K562 (cell line): ENCODE data around the gene PHC3. TPM values are rescaled to one million over a fixed set of nuclear protein-coding genes. Genes with fewer than 3 reads are reported as not detected.
A peak's percentile ranks its signal among the peaks of the same experiment; 100 is the strongest.

Source experiments
- ATF6 ChIP-seq: sonication (generic); formaldehyde crosslinking; IDR thresholded peaks from 2 replicates; pipeline ENCODE4 v1.4.0; 2020; ENCODE audit warnings: mild to moderate bottlenecking, missing genetic modification reagents
- CBFA2T3 ChIP-seq: fragments of 450-650 bp; IDR thresholded peaks from 2 replicates; pipeline ENCODE4 v1.6.1; 2017
- CHD1 ChIP-seq: fragments of 200-600 bp; sonication (generic); IDR thresholded peaks from one replicate; pipeline ENCODE4 v1.6.1; 2012; ENCODE audit warnings: mild to moderate bottlenecking, moderate library complexity, low read length, inconsistent platforms
- ELF1 ChIP-seq: fragments of 200-800 bp; sonication (Bioruptor generic); IDR thresholded peaks from 2 replicates; pipeline ENCODE4 v1.6.1; 2016; ENCODE audit warnings: missing genetic modification characterization, missing compliant biosample characterization
- IRF1 ChIP-seq: sonication (generic); formaldehyde crosslinking; IDR thresholded peaks from 2 replicates; pipeline ENCODE4 v1.8.0; 2022; ENCODE audit warnings: missing genetic modification reagents, mild to moderate bottlenecking, borderline replicate concordance
- LARP7 ChIP-seq: fragments of 450-650 bp; IDR thresholded peaks from 2 replicates; pipeline ENCODE4 v1.6.1; 2016
- MCM7 ChIP-seq, 2 experiments: fragments of 450-650 bp; IDR thresholded peaks; 2 replicates each; pipeline ENCODE4 v1.6.1; 2016 to 2018
- NFIC ChIP-seq: fragments of 450-650 bp; IDR thresholded peaks from 2 replicates; pipeline ENCODE4 v1.6.1; 2017; ENCODE audit warnings: mild to moderate bottlenecking, inconsistent platforms
- PHF21A ChIP-seq: fragments of 450-650 bp; IDR thresholded peaks from 2 replicates; pipeline ENCODE4 v1.6.1; 2017; ENCODE audit warnings: low read depth, borderline replicate concordance
- POLR2G ChIP-seq: fragments of 200-400 bp; formaldehyde crosslinking; IDR thresholded peaks from 2 replicates; pipeline ENCODE4 v1.6.1; 2017; ENCODE audit warnings: low read depth, mild to moderate bottlenecking, antibody characterized with exemption, low read length, moderate library complexity
- PPARD ChIP-seq: fragments of 250-450 bp; sonication (Bioruptor Pico); IDR thresholded peaks from 2 replicates; pipeline ENCODE4 v1.8.0; 2022; ENCODE audit warnings: inconsistent platforms, mild to moderate bottlenecking, moderate library complexity
- SAFB2 ChIP-seq: fragments of 200-400 bp; formaldehyde crosslinking; IDR thresholded peaks from 2 replicates; pipeline ENCODE4 v1.6.1; 2018; ENCODE audit warnings: borderline replicate concordance, low read length, low read depth, moderate library complexity; ENCODE audit not compliant: severe bottlenecking
- U2AF2 ChIP-seq: fragments of 200-400 bp; formaldehyde crosslinking; optimal IDR thresholded peaks from 2 replicates; pipeline ENCODE3; 2017; ENCODE audit warnings: low read depth, mild to moderate bottlenecking, low read length
- ZNF232 ChIP-seq: sonication (generic); formaldehyde crosslinking; IDR thresholded peaks from 2 replicates; pipeline ENCODE4 v1.8.0; 2022; ENCODE audit warnings: mild to moderate bottlenecking, missing genetic modification reagents
- ZNF239 ChIP-seq: fragments of 250-450 bp; sonication (Bioruptor Pico); IDR thresholded peaks from 2 replicates; pipeline ENCODE4 v1.4.0; 2020; ENCODE audit warnings: mild to moderate bottlenecking
- ZNF347 ChIP-seq: fragments of 450-650 bp; formaldehyde crosslinking; IDR thresholded peaks from 2 replicates; pipeline ENCODE4 v1.4.0; 2020; ENCODE audit warnings: low read depth, mild to moderate bottlenecking, moderate library complexity
- ZNF436 ChIP-seq: fragments of 250-450, 450-650 bp; sonication (Bioruptor Pico); formaldehyde crosslinking; IDR thresholded peaks from 2 replicates; pipeline ENCODE4 v1.7.0; 2020; ENCODE audit warnings: mild to moderate bottlenecking
- ZNF561 ChIP-seq: fragments of 450-650 bp; formaldehyde crosslinking; conservative IDR thresholded peaks from 2 replicates; pipeline ENCODE4 v1.4.0; 2020; ENCODE audit warnings: mild to moderate bottlenecking, moderate library complexity
- ZNF584 ChIP-seq: fragments of 200-800 bp; sonication (Bioruptor generic); IDR thresholded peaks from 2 replicates; pipeline ENCODE4 v1.6.1; 2016; ENCODE audit warnings: low read depth, mild to moderate bottlenecking, missing genetic modification characterization, missing compliant biosample characterization
- ZSCAN32 ChIP-seq: fragments of 450-650 bp; formaldehyde crosslinking; IDR thresholded peaks from 2 replicates; pipeline ENCODE4 v1.4.0; 2020; ENCODE audit warnings: mild to moderate bottlenecking, moderate library complexity
- ZZZ3 ChIP-seq: fragments of 450-650 bp; IDR thresholded peaks from 2 replicates; pipeline ENCODE4 v1.6.1; 2016; ENCODE audit warnings: antibody characterized with exemption, mild to moderate bottlenecking, moderate library complexity
- polyA plus RNA-seq, 8 experiments: library from polyadenylated mRNA; depleted of rRNA in 4 of 8; stranded (reverse) in 5 of 8; unstranded in 3 of 8; fragments of >200 nt; fragmentation: Nextera tagmentation in 2 of 8; fragmentation: Illumina TruSeq in 1 of 8; extraction: Ambion mirVana in 2 of 8; extraction: Trizol in 1 of 8; gene quantifications; 2 replicates each; pipeline versions ENCODE4 v1.2.1 to v1.2.3, GENCODE V29; 2011 to 2014; ENCODE audit warnings: inconsistent platforms in 1 of 8, missing spikeins in 1 of 8
- total RNA-seq, 7 experiments: library from RNA; depleted of rRNA in 6 of 7; stranded (reverse); fragments of >200 nt in 6 of 7; fragmentation: Illumina TruSeq in 2 of 7; extraction: Trizol in 2 of 7; gene quantifications; 2 replicates each; pipeline versions ENCODE4 v1.2.1 to v1.2.3, GENCODE V29; 2011 to 2021; ENCODE audit warnings: low replicate concordance in 1 of 7
- TF ChIP-seq, protein P1 (sequence below): conservative IDR thresholded peaks from 2 replicates; pipeline ENCODE4 v1.6.1; 2011; ENCODE audit warnings: low read depth, mild to moderate bottlenecking, low read length; ENCODE audit not compliant: control insufficient read depth
- TF ChIP-seq, protein P2 (sequence below): fragments of 250-450 bp; sonication (Bioruptor Pico); IDR thresholded peaks from 2 replicates; pipeline ENCODE4 v1.6.1; 2021; ENCODE audit warnings: mild to moderate bottlenecking

PHC3 gene
- total and polyA plus RNA-seq, 9 of the 15 experiments (the other 6 are each of a cell fraction or from before 2014, with no cell fraction given), result 3.1 to 21.6 (median 10.5) TPM

GRCh38 chr3:170180908-170181885 is at the start of gene PHC3 (continued):
- TF ChIP-seq ELF1 (peak; percentile 82), ZNF436 (CRISPR knock-in tag) (no peak), CBFA2T3 (no peak), ZSCAN32 (no peak), ZNF232 (CRISPR knock-in tag) (peak; percentile 16; the same call in 1 of the 2 replicates), U2AF2 (no peak), IRF1 (CRISPR knock-in tag) (no peak), ZNF584 (no peak), MCM7 (IDR thresholded peaks at IDR 0.05) (no peak), SAFB2 (no peak), POLR2G (peak; percentile 78), PHF21A (0 out of 2 replicates have a peak, but pooled peaks have one; percentile 65), NFIC (peak; percentile 18; the same call in 1 of the 2 replicates), ZZZ3 (no peak), CHD1 (peak; percentile 61), ZNF561 (CRISPR knock-in tag) (no peak), ATF6 (CRISPR knock-in tag) (no peak), ZNF239 (no peak), LARP7 (no peak), PPARD (no peak), ZNF347 (CRISPR knock-in tag) (no peak)
- TF ChIP-seq, protein P1, sequence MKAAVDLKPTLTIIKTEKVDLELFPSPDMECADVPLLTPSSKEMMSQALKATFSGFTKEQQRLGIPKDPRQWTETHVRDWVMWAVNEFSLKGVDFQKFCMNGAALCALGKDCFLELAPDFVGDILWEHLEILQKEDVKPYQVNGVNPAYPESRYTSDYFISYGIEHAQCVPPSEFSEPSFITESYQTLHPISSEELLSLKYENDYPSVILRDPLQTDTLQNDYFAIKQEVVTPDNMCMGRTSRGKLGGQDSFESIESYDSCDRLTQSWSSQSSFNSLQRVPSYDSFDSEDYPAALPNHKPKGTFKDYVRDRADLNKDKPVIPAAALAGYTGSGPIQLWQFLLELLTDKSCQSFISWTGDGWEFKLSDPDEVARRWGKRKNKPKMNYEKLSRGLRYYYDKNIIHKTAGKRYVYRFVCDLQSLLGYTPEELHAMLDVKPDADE, result peak; percentile 6; the same call in 1 of the 2 replicates
- TF ChIP-seq, protein P2, sequence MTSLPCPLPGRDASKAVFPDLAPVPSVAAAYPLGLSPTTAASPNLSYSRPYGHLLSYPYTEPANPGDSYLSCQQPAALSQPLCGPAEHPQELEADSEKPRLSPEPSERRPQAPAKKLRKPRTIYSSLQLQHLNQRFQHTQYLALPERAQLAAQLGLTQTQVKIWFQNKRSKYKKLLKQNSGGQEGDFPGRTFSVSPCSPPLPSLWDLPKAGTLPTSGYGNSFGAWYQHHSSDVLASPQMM, result no peak
